ENCODE results near the gene MED12L.

Gene MED12L

GRCh38 chr3:151269631-151270030 lies 184.2 kb downstream of the MED12L start:
- no peak for DNase-seq (ENCODE audit: low read depth)
- no peak for TF ChIP-seq CTCF (IDR thresholded peaks at IDR 0.05; ENCODE audit: control insufficient read depth, extremely low read depth, insufficient read depth)
- no peak overlapping the region for H3K4me3 ChIP-seq (ENCODE audit: low read depth, low read length)

- no peak for DNase-seq (ENCODE audit: low read depth)
- H3K4me3 ChIP-seq (ENCODE audit: low read depth, low read length), result no peak overlapping the region
- no peak for TF ChIP-seq CTCF (IDR thresholded peaks at IDR 0.05; ENCODE audit: control insufficient read depth, extremely low read depth, insufficient read depth)
These were observed 189.6 kb downstream of the MED12L start for GRCh38 chr3:151275091-151275490.

- DNase-seq (ENCODE audit: low read depth), result no peak
- no peak overlapping the region for H3K4me3 ChIP-seq (ENCODE audit: low read depth, low read length)
- TF ChIP-seq CTCF (IDR thresholded peaks at IDR 0.05; ENCODE audit: control insufficient read depth, extremely low read depth, insufficient read depth), result no peak
These were observed 190.7 kb downstream of the MED12L start for GRCh38 chr3:151276038-151276686.

- no peak overlapping the region for H3K4me3 ChIP-seq (ENCODE audit: low read depth, low read length)
- no peak for DNase-seq (ENCODE audit: low read depth)
- TF ChIP-seq CTCF (IDR thresholded peaks at IDR 0.05; ENCODE audit: control insufficient read depth, extremely low read depth, insufficient read depth), result no peak
These were observed 191.2 kb downstream of the MED12L start for GRCh38 chr3:151276687-151277042.

GRCh38 chr3:151278230-151278629 lies 192.8 kb downstream of the MED12L start, which contains the start of gene P2RY14:
P2RY14 (minus strand) TSS chr3:151278542; CDS start chr3:151214316, 64,226 bp downstream.
- DNase-seq (ENCODE audit: low read depth), result no peak
- no peak for TF ChIP-seq CTCF (IDR thresholded peaks at IDR 0.05; ENCODE audit: control insufficient read depth, extremely low read depth, insufficient read depth)
- no peak within 1 kb of the TSS for H3K4me3 ChIP-seq (ENCODE audit: low read depth, low read length)

- TF ChIP-seq CTCF (IDR thresholded peaks at IDR 0.05; ENCODE audit: control insufficient read depth, extremely low read depth, insufficient read depth), result no peak
- H3K4me3 ChIP-seq (ENCODE audit: low read depth, low read length), result no peak overlapping the region
- no peak for DNase-seq (ENCODE audit: low read depth)
These were observed 196.3 kb downstream of the MED12L start for GRCh38 chr3:151281671-151282324.

Measured in LNCaP clone FGC (cell line).